Keratinocyte (primary cell): ENCODE measurements around the gene BNIP3.

Source experiments
- CTCF ChIP-seq, 3 experiments: IDR thresholded peaks in 1 of 3; conservative IDR thresholded peaks in 1 of 3; optimal IDR thresholded peaks in 1 of 3; 2 replicates in 2 of 3; 3 replicates in 1 of 3; pipeline versions ENCODE3 to v1.5.1; 2011; ENCODE audit warnings: low read length in 3 of 3, mild to moderate bottlenecking in 3 of 3, moderate library complexity in 2 of 3, control low read depth in 1 of 3, inconsistent platforms in 1 of 3; ENCODE audit not compliant: insufficient read depth in 2 of 3; ENCODE audit errors: extremely low read depth in 1 of 3
- EZH2 ChIP-seq: IDR thresholded peaks from one replicate; pipeline ENCODE4 v1.6.1; 2012; ENCODE audit warnings: inconsistent platforms, mild to moderate bottlenecking, low read length, moderate library complexity

GRCh38 chr10:131983780-131984179 is 2.1 kb upstream of the BNIP3 start:
- no peak for TF ChIP-seq CTCF (optimal IDR thresholded peaks at IDR 0.05 in 1 of 3, IDR thresholded peaks at IDR 0.05 in 1 of 3, conservative IDR thresholded peaks at IDR 0.05 in 1 of 3; ENCODE audit: extremely low read depth in 1 of 3, insufficient read depth in 2 of 3, low read length in 3 of 3)
- TF ChIP-seq EZH2: no peak
